A204.1 (cell line): ENCODE results near the gene SLC2A4RG.

Source experiments
- FAIRE-seq: peaks from 2 replicates; lab custom pipeline; 2012; peaks lifted over from hg19 to GRCh38; lab: Jason Lieb, UNC

SLC2A4RG gene

DNA sequence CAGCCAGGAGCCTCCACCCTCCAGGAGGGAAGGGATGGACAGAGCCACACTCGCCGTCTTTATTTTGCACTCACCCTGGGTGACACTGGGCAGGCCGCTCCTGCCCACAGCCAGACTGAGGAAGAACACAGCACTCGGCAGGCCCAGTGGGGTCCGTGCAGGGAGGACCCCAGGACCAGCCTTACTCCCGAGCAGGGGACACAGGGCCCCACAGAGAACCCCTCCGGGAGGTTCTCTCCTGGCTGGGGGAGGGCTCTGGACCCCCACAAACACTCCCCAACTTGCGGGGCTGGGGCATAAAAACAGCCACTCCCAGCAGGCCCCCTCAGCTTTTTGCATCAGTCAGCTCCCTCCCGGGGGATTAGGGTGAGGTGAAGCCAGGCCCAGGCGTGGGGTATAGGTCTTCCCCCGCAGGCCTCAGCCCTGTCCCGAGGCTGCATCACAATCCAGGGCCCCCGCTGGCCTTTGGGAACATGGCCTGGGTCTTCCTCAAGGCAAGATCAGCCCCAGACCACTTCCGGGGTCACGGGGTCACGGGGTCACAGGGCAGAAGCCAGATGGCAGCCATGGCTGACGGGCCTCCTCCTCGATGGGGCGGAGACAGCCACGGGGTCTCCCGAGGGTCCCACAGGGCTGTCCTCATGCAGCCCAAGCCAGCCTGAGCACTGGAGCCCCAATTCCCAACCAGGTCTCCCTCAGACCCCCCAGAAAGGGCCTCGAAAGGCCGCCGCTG is 39.9 kb upstream of the SLC2A4RG start:
- no peak for FAIRE-seq

DNA sequence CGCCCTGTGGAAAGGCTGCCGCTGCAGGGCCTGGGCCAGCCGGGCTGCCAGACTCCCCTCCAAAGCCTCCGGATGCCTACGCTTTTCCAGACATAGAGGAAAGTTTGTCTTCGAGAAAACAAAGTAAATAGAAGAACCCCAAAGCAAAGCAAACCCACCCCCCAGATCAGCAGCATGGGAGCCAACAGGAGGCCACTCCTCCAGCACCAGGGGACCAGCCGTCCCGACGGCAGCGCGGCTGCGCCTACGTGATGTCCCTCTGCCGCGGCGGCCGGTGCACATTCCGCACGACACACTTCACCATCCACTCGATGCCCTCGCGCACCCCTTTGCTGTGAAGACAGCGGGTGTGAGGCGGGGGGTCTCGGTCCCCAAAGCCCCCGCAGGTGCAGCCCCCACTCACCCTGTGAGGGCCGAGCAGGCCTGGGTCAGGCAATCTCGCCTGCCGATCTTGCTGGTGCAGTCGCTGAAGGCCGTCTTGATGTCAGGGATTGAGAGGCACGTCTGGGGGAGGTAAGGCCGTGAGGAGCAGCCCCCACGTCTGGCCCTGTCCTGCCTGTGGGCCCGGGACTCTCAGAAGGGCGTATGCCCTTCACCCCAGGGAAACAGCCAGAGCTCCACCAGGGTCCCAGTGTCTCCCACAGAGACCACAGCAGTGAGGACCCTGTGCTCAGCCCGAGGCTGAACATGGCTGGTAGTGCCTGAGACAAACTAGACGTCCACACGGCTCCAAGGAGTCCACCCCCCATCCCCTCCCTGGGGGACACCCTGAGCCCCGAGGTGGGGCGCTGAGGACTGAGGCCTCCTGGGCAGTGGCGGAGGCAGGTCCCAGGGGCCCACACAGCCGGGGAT is 39.2 kb upstream of the SLC2A4RG start:
- FAIRE-seq, result no peak

DNA sequence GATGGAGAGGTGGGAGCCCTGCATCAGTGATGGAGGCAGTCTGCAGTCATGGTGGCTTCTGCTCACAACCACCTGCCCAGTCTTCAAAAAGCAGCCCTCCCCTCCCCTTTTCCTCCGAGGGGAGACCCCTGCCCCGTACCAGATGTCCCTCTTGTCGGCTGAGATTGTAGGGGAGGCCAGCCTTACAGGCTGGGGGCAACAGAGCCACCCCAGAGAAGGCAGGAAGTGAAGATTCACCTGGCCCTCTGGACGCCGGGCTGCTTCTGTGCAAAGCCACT is 38.6 kb upstream of the SLC2A4RG start:
- FAIRE-seq, result no peak

DNA sequence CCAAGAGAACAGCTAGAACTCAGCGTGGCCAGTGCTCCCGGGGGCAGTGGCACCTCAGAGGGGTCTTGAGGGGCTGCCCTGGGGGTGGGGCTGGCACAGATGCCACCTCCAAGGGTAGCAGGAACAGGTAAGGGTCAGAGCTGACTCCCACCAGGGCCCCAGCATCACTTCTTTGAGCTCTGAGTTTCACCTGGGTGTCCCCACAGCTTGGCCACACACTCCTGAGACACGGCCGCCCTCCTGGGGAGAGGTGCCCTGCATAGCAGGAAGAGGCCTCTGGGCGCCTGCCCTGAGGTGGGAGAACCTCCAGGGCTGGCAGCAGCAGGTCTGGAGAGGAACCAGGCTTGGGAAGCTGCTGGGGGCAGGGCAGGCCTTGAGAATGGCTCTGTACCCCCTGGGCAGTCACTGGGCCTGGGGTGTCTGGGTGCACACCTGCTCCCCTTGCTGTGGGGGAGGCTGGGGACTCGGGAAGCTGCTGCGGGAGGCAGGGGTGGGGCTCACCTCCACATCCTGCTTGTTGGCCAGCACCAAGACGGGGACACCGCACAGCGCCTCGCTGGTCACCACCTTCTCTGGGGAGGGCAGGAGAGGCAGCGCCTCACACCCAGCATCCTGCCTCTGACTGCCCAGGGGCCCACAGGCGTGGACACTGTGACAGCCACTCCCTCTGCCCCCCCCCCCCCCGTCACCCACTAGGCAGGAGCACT is 38.1 kb upstream of the SLC2A4RG start:
- FAIRE-seq, result no peak

DNA sequence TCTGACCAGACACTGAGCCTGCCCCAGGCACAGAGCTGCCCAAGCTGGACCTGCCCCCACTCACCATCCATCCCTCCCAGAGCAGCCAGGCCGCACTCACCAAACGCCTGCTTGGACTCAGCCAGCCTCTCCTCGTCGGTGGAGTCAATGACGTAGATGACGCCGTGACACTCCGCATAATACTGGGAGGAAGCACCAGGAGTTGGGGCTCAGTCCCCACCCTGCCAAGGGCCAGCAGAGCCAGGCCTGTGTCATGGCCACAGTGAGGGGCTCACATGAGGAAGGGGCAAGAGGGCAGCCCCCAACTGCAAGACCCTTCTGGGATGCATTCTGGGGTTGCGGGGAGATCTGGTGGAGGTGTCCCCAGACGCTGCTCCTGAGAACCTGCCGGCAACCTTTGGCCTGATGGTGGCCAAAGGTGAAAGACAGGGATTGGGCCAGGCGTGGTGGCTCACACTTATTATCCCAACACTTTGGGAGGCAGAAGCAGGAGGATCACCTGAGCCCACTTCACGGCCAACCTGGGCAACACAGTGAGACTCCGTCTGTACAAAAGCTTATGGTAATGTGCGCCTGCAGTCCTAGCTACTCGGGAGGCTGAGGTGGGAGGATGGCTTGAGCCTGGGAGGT is 37.4 kb upstream of the SLC2A4RG start:
- FAIRE-seq, result no peak

DNA sequence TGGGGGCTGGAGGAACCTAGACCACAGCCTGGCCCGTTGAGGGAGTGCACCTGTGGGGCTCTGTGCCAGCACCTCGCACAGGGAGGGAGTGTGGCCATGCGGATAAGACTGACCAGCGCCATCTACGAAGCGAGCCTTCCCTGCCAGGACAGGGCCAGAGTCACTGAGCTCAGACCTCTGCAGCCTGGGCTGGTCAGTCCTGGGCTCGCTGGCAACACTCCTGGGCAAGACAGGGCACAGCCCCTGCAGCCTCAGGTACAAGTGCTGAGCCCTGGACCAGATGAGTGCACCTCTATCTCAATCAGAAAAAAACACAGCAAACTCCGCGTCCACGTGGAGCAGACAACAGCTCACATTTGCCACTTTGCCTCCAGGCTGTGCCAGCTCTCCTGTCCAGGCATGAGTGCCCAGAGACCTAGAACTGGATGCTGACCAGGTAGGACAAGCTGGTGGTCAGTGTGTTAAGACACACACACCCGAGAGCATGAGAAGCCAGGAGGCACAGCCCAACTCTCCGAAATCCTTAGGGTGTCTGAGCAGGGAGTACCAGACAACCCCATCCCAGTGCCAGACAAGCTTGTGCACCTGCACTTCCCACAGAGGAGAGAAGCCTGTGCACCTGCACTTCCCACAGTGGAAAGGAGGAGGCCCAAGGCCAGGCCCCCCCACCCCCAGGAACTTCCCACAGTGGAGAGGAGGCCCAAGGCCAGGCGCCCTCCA is 36.7 kb upstream of the SLC2A4RG start:
- no peak for FAIRE-seq

DNA sequence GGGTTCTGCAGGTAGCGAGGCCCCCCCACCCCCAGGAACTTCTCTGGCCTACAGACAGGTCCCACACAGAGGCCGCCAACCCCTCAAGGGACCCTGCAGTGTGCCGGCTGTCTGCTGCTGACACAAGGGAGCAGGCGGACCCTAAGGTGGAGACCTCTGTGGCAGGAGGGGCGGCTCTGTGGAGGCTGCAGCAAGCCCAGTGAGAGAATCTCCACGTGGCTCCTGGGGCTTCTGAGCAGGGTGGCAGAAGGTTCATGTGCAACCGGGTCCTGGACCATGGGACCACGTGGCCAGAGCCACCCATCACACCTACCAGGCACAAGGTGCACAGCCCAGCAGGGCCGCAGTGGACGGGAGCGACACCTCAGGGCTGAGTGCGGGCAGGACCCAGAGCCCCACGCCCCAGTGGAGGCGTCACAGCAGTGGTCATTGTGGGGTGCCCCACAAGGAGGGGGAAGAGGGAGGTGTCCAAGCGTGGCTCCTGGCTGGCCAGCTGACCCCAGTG is 36.1 kb upstream of the SLC2A4RG start:
- no peak for FAIRE-seq

DNA sequence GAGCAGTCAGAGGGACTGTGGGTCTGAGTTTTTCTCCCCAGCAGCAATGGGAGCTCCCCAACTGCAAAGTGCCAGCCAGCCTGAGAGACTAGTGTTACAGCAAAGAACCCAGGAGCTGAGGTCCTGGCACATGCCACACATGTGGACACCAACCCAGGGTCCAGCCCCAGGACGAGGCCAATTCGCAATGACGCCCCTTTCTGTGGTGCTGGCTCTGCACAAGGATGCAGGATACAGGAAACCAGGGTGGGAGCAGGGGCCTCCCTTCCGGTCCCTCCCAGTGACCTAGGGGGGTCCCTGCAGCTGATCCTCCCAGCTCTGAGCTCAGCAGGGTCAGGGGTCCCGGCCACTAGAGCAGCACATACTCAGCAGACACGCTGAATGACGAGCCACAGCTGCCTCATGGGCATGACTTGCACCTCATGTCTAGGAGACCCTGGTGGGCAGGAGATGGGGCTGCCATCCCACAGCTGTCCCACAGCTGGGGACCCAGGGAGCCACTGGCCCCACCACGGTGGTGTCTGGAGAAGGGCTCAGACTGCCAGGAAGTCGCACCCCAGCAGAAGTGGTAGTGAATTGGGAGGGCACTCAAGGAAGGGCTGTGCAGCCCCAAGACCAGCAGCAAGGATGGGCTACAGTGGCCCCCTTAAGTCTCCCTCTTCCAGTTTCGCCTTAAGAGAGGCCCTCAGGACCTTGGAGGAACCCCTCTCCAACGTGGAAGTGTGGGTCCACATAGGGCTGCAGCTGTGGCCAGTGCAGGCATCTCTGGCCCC is 35.4 kb upstream of the SLC2A4RG start:
- FAIRE-seq, result no peak

DNA sequence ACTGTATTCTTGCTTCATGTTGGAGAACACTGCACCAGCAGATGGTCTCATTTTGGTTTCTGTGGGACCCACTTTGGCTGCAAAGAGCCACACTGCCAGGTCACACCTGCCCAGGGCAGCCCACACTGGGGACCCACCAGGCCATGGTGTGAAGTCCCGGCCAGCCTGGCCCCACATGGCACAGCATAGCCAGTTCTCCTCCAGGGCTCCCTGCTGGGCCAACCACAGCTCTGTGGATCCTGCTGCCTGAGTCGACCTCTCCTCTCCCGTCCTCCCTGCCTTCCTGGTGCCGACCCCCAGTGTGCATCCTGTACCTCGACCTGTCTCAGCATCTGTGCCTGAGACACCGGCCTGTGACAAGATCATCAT is 34.8 kb upstream of the SLC2A4RG start:
- no peak for FAIRE-seq

DNA sequence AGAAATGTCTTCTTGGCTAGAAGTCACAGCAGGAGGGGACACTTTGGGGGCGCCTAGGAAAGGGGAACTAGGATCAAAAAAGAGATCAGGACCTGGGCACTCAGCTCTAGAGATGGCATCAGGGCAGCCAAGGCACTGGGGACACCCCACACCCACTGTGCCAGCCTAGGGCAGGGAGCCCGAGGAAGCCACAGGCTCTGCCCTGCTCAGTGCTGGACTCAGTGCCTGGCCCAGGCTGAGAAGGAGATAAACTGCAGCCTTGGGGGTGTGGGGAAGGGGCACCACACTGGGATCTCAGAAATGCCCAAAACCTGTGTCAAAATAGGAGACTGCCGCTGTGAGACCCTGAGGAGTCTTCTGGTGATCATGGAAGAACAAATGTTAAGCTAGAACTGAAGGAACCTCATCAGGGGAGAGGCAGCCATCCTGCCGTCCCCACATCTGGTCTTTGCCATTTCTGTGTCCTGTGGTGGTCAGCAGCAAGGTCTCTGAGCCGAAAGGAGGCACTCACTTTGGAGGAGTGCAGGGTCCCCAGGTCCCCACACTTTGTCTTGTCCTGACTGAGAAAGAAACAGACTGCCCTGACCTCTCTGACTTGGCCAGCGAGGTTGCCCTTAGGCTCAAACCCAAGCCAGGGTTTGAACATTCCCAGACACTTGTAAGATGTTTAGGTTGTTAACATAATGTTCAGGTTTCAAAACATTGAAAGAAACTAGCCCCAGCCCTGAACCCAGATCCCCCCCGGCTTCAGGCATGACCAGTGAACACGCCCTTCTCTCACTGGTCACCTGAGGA is 34.1 kb upstream of the SLC2A4RG start:
- FAIRE-seq, result no peak

DNA sequence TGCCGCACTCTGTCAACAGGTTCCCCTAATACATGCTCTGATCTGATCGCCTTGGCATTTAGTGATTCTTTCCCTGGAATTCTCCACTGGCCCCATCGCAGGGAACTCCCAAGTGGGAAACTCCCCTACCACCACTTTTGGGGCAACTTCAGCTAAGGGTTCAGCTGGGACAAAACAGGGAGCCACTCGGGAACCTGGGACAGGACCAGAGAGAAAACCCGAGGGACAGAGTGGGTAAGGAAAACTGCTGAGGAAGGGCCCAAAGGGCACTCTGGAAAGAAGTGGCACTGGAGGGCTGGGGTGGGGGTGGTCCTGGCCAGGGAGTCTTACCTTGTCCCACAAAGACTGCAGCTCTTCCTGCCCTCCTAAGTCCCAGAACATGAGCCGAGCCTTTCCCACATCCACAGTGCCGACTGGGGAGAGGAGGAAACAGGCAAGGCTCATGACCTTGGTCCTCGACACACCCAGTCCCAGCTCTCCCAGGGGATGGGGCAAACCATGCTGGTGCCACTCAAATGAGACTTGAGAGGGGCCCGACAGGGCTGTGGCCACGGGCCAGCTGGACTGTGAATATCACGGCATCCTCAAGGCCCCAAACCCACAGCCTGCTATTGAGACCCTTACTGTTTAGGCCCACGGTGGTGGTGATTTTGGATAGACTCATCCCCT is 33.4 kb upstream of the SLC2A4RG start:
- no peak for FAIRE-seq

DNA sequence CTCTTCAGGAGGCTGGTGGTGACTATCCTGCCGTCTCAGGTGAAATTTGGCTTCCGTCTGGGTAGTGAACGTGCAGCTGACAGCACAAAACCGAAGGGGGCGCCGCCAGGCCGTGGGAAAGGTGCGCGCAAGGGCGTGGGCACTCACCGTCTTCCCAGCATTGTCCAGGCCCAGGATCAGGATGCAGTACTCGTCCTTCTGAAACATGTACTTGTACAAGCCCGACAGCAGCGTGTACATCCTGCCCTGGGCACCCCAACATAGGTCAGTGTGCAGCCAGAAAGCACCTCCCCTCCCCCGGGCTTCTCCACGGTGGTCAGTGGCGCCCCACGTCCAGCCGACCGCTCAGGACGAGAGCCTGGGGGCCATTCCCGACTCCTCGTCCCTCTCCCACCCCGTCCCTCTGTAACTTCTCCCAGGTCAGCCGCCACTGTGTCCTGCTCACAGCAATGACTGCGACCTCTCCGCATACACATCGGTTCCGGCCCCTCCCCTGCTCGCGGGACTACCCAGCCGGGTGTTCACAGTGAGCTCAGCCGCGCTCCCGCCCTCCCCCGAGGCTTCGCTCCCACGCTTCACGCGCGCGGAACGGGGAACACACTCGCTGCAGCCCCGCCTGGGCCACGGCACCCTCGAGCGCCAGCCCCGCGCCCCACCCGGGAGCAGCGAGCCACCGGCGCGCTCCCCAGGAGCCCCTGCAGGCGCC is 32.6 kb upstream of the SLC2A4RG start:
- no peak for FAIRE-seq

DNA sequence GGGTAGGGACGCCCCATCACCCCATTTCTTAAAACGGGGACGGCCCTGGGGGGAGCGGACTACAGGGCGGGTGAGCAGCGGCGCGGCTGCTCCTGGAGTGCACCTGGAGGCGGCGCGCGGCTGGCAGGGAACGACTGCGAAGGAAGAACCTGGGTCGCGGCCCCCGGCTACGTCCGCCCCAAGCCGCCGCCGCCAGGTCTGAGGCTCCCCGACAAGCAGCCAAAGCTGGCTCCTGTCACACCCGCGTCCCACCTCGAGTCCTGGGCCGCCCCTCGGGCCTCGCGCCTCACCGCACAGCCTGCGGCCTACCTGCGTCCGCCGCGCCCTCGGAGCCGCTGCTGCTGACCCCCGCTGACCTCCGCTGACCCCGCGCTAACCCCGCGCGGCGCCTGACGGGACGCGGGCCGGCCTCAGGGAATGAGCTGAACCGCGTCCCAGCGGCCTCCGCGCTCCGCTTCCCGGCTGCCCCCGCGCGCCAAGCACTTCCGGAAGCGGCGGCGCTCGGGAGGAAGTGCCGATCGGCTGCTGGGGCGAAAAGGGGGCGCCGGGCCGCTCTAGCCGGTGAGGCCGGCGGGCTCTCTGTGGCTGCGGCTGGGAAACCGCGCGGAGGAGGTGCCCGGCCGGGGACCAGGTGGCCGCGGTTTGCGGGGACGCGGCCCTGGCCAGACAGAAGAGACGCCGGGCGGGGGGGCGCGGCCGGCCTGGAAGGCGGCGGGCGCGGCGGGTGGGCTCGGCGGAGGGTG is 31.8 kb upstream of the SLC2A4RG start, which contains the start of the genes ARFRP1 and ZGPAT:
Gene ARFRP1, minus strand, starts transcription at position 419 of the 743 bp plus-strand sequence. CDS start 885 bp downstream, outside the sequence.
Gene ZGPAT, plus strand, starts transcription at position 482 of the 743 bp plus-strand sequence. CDS start 542 bp downstream, outside the sequence.
- no peak for FAIRE-seq

DNA sequence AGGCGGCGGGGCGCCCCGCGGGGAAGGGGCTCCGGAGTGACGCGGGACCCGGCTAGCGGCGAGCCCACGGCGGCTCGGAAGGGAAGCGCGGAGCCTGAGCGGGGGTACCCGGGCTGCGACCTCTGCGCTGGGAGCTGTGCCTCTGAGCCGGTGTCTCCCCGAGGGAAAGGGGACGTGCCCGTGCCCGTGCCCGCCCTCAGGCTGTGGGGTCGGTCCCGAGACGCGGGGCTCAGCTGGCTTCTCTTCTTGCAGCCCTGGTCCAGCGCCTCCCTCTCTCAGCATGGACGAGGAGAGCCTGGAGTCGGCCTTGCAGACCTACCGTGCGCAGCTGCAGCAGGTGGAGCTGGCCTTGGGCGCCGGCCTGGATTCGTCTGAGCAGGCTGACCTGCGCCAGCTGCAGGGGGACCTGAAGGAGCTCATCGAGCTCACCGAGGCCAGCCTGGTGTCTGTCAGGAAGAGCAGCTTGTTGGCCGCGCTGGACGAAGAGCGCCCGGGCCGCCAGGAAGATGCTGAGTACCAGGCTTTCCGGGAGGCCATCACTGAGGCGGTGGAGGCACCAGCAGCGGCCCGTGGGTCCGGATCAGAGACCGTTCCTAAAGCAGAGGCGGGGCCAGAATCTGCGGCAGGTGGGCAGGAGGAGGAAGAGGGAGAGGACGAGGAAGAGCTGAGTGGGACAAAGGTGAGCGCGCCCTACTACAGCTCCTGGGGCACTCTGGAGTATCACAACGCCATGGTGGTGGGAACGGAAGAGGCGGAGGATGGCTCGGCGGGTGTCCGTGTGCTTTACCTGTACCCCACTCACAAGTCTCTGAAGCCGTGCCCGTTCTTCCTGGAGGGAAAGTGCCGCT is 31.1 kb upstream of the SLC2A4RG start:
- FAIRE-seq, result no peak

DNA sequence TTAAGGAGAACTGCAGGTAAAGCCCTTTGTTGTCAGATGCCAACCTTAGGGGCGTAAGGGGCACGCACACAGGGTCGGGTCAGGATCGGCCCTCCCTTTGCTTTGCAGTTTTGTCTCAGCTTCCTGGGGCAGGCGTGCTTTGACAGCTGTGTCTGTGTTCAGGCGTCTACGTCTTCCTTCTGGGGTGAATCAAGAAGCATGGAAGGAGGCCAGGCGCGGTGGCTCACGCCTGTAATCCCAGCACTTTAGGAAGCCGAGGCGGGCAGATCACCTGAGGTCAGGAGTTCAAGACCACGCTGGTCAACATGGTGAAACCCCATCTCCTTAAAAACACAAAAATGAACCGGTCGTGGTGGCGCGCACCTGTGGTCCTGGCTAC is 30.4 kb upstream of the SLC2A4RG start:
- FAIRE-seq, result no peak

DNA sequence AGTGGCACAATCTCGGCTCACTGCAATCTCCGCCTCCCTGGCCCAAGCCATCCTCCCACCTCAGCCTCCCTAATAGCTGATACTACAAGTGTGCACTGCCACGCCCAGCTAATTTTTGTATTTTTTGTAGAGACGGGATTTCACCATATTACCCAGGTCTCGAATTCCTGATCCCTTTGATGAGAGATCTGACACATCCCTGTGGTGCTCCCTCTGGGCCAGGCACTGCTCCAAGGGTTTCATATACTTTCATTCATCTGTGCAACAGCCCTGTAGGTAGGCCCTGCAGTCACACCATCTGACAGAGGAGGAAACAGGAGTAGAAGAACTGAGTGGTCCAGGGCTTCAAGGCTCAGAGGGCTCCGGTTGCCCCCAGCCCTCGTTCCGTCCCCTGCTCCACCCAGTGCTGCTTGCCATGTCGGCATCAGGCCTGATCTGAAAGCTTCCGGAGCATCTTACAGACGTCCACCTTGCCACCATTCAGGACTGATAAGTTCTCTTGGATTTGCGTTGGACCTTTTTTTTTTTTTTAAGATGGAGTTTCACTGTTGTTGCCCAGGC is 28.4 kb upstream of the SLC2A4RG start:
- FAIRE-seq, result no peak

DNA sequence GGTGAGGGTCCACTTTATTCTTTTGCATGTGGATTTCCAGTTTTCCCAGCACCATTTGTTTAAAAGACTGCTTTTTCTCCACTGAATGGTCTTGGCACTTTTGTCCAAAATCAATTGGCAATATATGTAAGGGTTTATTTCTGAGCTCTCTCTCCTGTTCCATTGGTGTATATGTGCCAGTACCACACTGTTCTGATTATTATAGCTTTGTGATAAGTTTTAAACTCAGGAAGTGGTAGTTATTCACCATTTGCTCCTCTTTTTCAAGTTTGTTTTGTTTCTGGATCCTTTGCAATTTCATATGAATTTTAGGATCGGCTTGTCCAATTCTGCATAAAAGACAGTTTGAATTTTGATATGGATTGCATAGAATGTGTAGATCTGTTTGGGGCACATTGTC is 27.4 kb upstream of the SLC2A4RG start:
- no peak for FAIRE-seq
